GM19467 (cell line): Measurements from ENCODE around the gene SLBP.

Experiments used
- ATAC-seq: cut with Tn5 transposase; IDR thresholded peaks from one replicate; pipeline ENCODE4 v1.9.1; 2021; ENCODE audit warnings: mild to moderate bottlenecking, moderate library complexity; ENCODE audit not compliant: unreplicated experiment

SLBP gene

GRCh38 chr4:1656132-1656531 lies 56.0 kb downstream of the SLBP start:
- no peak for ATAC-seq

- no peak for ATAC-seq
Measured at GRCh38 chr4:1655676-1656075, 56.4 kb downstream of the SLBP start.

- ATAC-seq: no peak
Measured at GRCh38 chr4:1655081-1655480, 57.0 kb downstream of the SLBP start.

GRCh38 chr4:1654216-1654955 lies 57.7 kb downstream of the SLBP start:
- ATAC-seq: no peak

GRCh38 chr4:1653776-1654175 lies 58.3 kb downstream of the SLBP start:
- ATAC-seq: no peak

GRCh38 chr4:1652088-1652487 lies 60.0 kb downstream of the SLBP start:
- no peak for ATAC-seq

- ATAC-seq: no peak
Measured at GRCh38 chr4:1651609-1652008, 60.5 kb downstream of the SLBP start.

- no peak for ATAC-seq
Measured at GRCh38 chr4:1648962-1649361, 63.2 kb downstream of the SLBP start.

- ATAC-seq: no peak
Measured at GRCh38 chr4:1647432-1647831, 64.7 kb downstream of the SLBP start.

- ATAC-seq: no peak
Measured at GRCh38 chr4:1646690-1647089, 65.4 kb downstream of the SLBP start.

GRCh38 chr4:1644891-1645657 lies 67.0 kb downstream of the SLBP start:
- no peak for ATAC-seq

GRCh38 chr4:1643971-1644735 lies 68.0 kb downstream of the SLBP start:
- no peak for ATAC-seq
